ENCODE measurements around the gene ATN1. TPM values are rescaled to one million over a fixed set of nuclear protein-coding genes. Genes with fewer than 3 reads are reported as not detected.

ATN1 gene
- total and polyA plus RNA-seq, 2 of the 8 experiments (the other 6 are each of a cell fraction or from before 2014, with no cell fraction given) = 20.6 to 73.4 TPM

DNA sequence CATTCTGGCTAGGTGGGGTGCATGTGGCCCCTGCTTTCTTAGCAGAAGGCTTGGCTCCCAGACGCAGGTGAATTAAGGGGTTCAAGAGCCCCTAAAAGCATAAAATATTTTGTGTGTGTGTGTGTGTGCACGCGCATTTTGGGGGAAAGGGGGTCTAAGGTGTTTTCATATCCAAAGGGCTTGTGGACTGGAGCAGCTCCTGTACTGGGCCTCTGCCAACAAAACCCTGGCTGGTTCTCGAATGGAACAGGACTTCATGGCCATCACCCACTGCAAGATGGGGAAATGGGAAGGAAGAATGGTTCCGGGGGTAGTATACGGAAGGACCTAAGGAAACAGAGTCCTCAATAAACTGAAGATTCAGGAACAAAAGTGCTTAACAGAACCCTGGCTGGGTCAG, 3.9 kb upstream of the ATN1 start (continued):
- TF ChIP-seq EZH2 (IDR thresholded peaks at IDR 0.05; ENCODE audit: low read depth, low read length, severe bottlenecking) = no peak
- TF ChIP-seq TAF1 (IDR thresholded peaks at IDR 0.05; ENCODE audit: low read depth, low read length) = no peak
- TF ChIP-seq POLR2AphosphoS5 (IDR thresholded peaks at IDR 0.05; ENCODE audit: low read depth, low read length) = no peak

Measured in H1 (cell line).